ENCODE data around the gene PACC1.

DNA sequence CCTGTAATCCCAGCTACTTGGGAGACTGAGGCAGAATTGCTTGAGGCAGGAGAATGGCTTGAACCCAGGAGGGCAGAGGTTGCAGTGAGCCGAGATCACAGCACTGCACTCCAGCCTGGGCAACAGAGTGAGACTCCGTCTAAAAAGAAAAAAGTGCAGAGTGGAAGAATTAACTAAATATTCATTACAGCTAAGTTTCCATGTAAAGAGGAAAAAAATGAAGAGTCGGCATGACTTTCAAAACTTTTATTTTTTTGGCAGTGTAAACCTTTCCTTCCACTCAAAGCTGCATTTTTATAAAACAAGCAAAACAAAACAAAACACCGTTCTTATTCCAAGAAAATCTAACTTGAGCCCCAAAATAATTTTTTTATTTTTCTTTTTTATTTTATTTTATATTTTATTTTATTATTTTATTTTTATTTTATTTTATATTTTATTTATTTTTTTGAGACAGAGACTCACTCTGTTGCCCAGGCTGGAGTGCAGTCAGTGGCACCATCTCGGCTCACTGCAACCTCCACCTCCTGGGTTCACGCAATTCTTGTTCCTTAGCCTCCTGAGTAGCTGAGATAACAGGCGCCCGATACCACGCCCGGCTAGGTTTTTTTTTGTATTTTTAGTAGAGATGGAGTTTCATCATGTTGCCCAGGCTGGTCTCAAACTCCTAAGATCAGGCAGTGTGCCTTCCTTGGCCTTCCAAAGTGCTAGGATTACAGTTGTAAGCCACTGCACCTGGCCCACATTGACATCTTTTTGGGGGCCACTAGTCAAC is 62.9 kb downstream of the PACC1 start:
- TF ChIP-seq, protein P1, sequence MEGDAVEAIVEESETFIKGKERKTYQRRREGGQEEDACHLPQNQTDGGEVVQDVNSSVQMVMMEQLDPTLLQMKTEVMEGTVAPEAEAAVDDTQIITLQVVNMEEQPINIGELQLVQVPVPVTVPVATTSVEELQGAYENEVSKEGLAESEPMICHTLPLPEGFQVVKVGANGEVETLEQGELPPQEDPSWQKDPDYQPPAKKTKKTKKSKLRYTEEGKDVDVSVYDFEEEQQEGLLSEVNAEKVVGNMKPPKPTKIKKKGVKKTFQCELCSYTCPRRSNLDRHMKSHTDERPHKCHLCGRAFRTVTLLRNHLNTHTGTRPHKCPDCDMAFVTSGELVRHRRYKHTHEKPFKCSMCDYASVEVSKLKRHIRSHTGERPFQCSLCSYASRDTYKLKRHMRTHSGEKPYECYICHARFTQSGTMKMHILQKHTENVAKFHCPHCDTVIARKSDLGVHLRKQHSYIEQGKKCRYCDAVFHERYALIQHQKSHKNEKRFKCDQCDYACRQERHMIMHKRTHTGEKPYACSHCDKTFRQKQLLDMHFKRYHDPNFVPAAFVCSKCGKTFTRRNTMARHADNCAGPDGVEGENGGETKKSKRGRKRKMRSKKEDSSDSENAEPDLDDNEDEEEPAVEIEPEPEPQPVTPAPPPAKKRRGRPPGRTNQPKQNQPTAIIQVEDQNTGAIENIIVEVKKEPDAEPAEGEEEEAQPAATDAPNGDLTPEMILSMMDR (conservative IDR thresholded peaks at IDR 0.05): no peak
- TF ChIP-seq EZH2 (IDR thresholded peaks at IDR 0.05; ENCODE audit: low read depth): no peak
